HCT116 (cell line): ENCODE measurements around the gene HSD17B12. TPM values are rescaled to one million over a fixed set of nuclear protein-coding genes. Genes with fewer than 3 reads are reported as not detected.

Experiments used
- ATAC-seq: fragments of 200-7000 bp; cut with Tn5 transposase; 2 replicates; pipeline ENCODE4 v1.9.1; 2020; ENCODE audit warnings: mild to moderate bottlenecking, moderate library complexity
- BruUV-seq: library from RNA; stranded (reverse); fragments of 400-500 nt; replicated peaks from 2 replicates; lab custom pipeline; 2021; lab: Mats Ljungman, UMichigan
- CTCF ChIA-PET: fragments of 300-600 bp; sonication (Branson Sonifier 250); formaldehyde crosslinking; loops from one replicate; lab custom pipeline; 2021; ENCODE audit warnings: antibody characterized with exemption; lab: Charles Lee
- POLR2A ChIA-PET: fragments of 300-600, 350-600 bp; sonication (Branson Sonifier 250); formaldehyde crosslinking; loops from one replicate; lab custom pipeline; 2021; ENCODE audit warnings: antibody characterized with exemption; lab: Charles Lee
- RAD21 ChIA-PET, 2 experiments: fragments of 300-600 bp; sonication (Branson Sonifier 250); formaldehyde crosslinking; loops; one replicate each; lab custom pipeline; 2023; ENCODE audit warnings: low total read pairs in 2 of 2; ENCODE audit not compliant: uncharacterized antibody in 2 of 2, unreplicated experiment in 2 of 2, low non-redundant PET in 1 of 2; lab: Charles Lee
- DNase-seq: peaks from one replicate; pipeline ENCODE4 v3.0.0-alpha.2; 2010; ENCODE audit warnings: low read depth, low spot score
- H2AFZ ChIP-seq: fragments of 200-600 bp; shearing (Covaris generic), sonication (generic); 2 replicates; pipeline ENCODE4 v1.6.1; 2017; ENCODE audit warnings: low read depth, mixed run types, mixed read lengths, antibody characterized with exemption, low read length; ENCODE audit not compliant: poor library complexity, severe bottlenecking
- H3K27ac ChIP-seq: 2 replicates; pipeline ENCODE4 v1.5.1; 2012; ENCODE audit warnings: low read depth, low read length
- H3K27me3 ChIP-seq: fragments of 200-600 bp; sonication (generic); 2 replicates; pipeline ENCODE4 v1.6.1; 2016; ENCODE audit warnings: mixed run types, low read length, mixed read lengths; ENCODE audit not compliant: insufficient read depth
- H3K36me3 ChIP-seq, 2 experiments: fragments of 200-500 bp in 1 of 2; fragments of 200-600 bp in 1 of 2; sonication (Bioruptor generic) in 1 of 2; sonication (generic) in 1 of 2; 2 replicates each; pipeline versions ENCODE4 v1.5.1 to v1.6.1; 2014 to 2016; ENCODE audit warnings: low read length in 2 of 2, inconsistent platforms in 1 of 2, mixed read lengths in 1 of 2, mixed run types in 1 of 2; ENCODE audit not compliant: insufficient read depth in 2 of 2, control insufficient read depth in 1 of 2
- H3K4me1 ChIP-seq, 2 experiments: fragments of 200-600 bp in 1 of 2; sonication (generic) in 1 of 2; 2 replicates each; pipeline versions ENCODE4 v1.5.1 to v1.6.1; 2012 to 2017; ENCODE audit warnings: low read length in 2 of 2, inconsistent platforms in 1 of 2, mild to moderate bottlenecking in 1 of 2, mixed read lengths in 1 of 2, mixed run types in 1 of 2, moderate library complexity in 1 of 2; ENCODE audit not compliant: insufficient read depth in 2 of 2, control insufficient read depth in 1 of 2
- H3K4me2 ChIP-seq: fragments of 200-600 bp; sonication (generic); 2 replicates; pipeline ENCODE4 v1.6.1; 2017; ENCODE audit warnings: mixed run types, low read length, mixed read lengths
- H3K4me3 ChIP-seq, 2 experiments: fragments of 200-600 bp in 1 of 2; sonication (generic) in 1 of 2; replicated peaks in 1 of 2; 2 replicates each; pipeline ENCODE4 v1.5.1; 2011 to 2016; ENCODE audit warnings: low read length in 2 of 2, control low read depth in 1 of 2, low read depth in 1 of 2, mild to moderate bottlenecking in 1 of 2, mixed read lengths in 1 of 2, mixed run types in 1 of 2
- H3K79me2 ChIP-seq: fragments of 200-600 bp; sonication (generic); 2 replicates; pipeline ENCODE4 v1.6.1; 2017; ENCODE audit warnings: mild to moderate bottlenecking, mixed run types, low read length, moderate library complexity, mixed read lengths; ENCODE audit not compliant: insufficient read depth
- H3K9ac ChIP-seq: fragments of 200-600 bp; sonication (generic); 2 replicates; pipeline ENCODE4 v1.6.1; 2016; ENCODE audit warnings: low read length, mixed read lengths
- H3K9me2 ChIP-seq: fragments of 200-600 bp; sonication (generic), shearing (Covaris generic); 2 replicates; pipeline ENCODE4 v1.6.1; 2017; ENCODE audit warnings: mixed run types, mild to moderate bottlenecking, moderate library complexity; ENCODE audit not compliant: insufficient read depth
- H3K9me3 ChIP-seq, 2 experiments: fragments of 200-500 bp in 1 of 2; fragments of 200-600 bp in 1 of 2; sonication (Bioruptor generic) in 1 of 2; sonication (generic) in 1 of 2; 2 replicates each; pipeline ENCODE4 v1.6.1; 2014 to 2017; ENCODE audit warnings: low read length in 2 of 2, mixed read lengths in 2 of 2, inconsistent platforms in 1 of 2, low read depth in 1 of 2, mild to moderate bottlenecking in 1 of 2, mixed run types in 1 of 2, moderate library complexity in 1 of 2; ENCODE audit not compliant: control insufficient read depth in 1 of 2, insufficient read depth in 1 of 2
- H4K20me1 ChIP-seq: fragments of 200-600 bp; sonication (generic), shearing (Covaris generic); 2 replicates; pipeline ENCODE4 v1.6.1; 2017; ENCODE audit warnings: mixed run types, mild to moderate bottlenecking, moderate library complexity; ENCODE audit not compliant: insufficient read depth
- CTCF ChIP-seq, 3 experiments: fragments of 200-600 bp in 1 of 3; sonication (generic) in 1 of 3; IDR thresholded peaks in 2 of 3; conservative IDR thresholded peaks in 1 of 3; 2 replicates each; pipeline ENCODE4 v1.5.1; 2012 to 2017; ENCODE audit warnings: low read depth in 2 of 3, low read length in 2 of 3, antibody characterized with exemption in 1 of 3, borderline replicate concordance in 1 of 3, control low read depth in 1 of 3, mild to moderate bottlenecking in 1 of 3, mixed read lengths in 1 of 3, mixed run types in 1 of 3, moderate library complexity in 1 of 3; ENCODE audit not compliant: insufficient read depth in 1 of 3
- ELF1 ChIP-seq: IDR thresholded peaks from 2 replicates; pipeline ENCODE4 v1.6.1; 2012; ENCODE audit warnings: low read depth, borderline replicate concordance
- EZH2 ChIP-seq: fragments of 200-600 bp; sonication (generic); IDR thresholded peaks from 2 replicates; pipeline ENCODE4 v1.6.1; 2017; ENCODE audit warnings: antibody characterized with exemption, mixed run types
- EZH2phosphoT487 ChIP-seq: fragments of 200-600 bp; IDR thresholded peaks from 2 replicates; pipeline ENCODE4 v1.6.1; 2018; ENCODE audit warnings: antibody characterized with exemption, borderline replicate concordance
- FOSL1 ChIP-seq: IDR thresholded peaks from 2 replicates; pipeline ENCODE4 v1.6.1; 2012; ENCODE audit warnings: low read depth
- POLR2A ChIP-seq: IDR thresholded peaks from 2 replicates; pipeline ENCODE4 v1.7.0; 2011; ENCODE audit warnings: borderline replicate concordance; ENCODE audit not compliant: insufficient read depth, insufficient read length; ENCODE audit errors: extremely low read depth
- POLR2AphosphoS5 ChIP-seq: IDR thresholded peaks from 2 replicates; pipeline ENCODE4 v1.6.1; 2011; ENCODE audit warnings: mild to moderate bottlenecking, low read depth, low read length, moderate library complexity
- SIN3A ChIP-seq: IDR thresholded peaks from 2 replicates; pipeline ENCODE4 v1.6.1; 2012; ENCODE audit warnings: low read depth
- YY1 ChIP-seq: IDR thresholded peaks from 2 replicates; pipeline ENCODE4 v1.6.1; 2011; ENCODE audit warnings: low read length, low read depth, moderate library complexity, mild to moderate bottlenecking; ENCODE audit not compliant: insufficient replicate concordance; ENCODE audit errors: extremely low read depth
- intact Hi-C: fragments of 100-400 bp; cut with micrococcal nuclease; formaldehyde crosslinking; loops from 2 replicates; pipeline ENCODE4 v1.10.0; 2022
- total RNA-seq: library from RNA; stranded (reverse); gene quantifications from one replicate; pipeline ENCODE4 v1.2.1, GENCODE V29; 2021; ENCODE audit not compliant: unreplicated experiment
- TF ChIP-seq, protein P1 (sequence below): IDR thresholded peaks from 2 replicates; pipeline ENCODE4 v1.6.1; 2012

HSD17B12 gene
- total RNA-seq, 1 experiment from 2014 or later, result 83.7 TPM

GRCh38 chr11:43699870-43700269, 19.3 kb downstream of the HSD17B12 start:
- H4K20me1 ChIP-seq, result no peaks in the 10 kb centered on the region
- H3K27me3 ChIP-seq, result no peaks in the 10 kb centered on the region
- no peaks in the 10 kb centered on the region for H3K9me2 ChIP-seq
- CTCF ChIA-PET, result no interaction called here
- peaks cover 0 to 4% of the 10 kb centered on the region in 2 experiments; a peak in 1 of 4 replicates for H3K36me3 ChIP-seq
- no peak overlapping the region for H2AFZ ChIP-seq
- H3K9me3 ChIP-seq, result 0 out of 4 replicates have a peak, but pooled peaks cover 0 to 8% of the 10 kb centered on the region in 2 experiments
- TF ChIP-seq YY1 (no peak), POLR2AphosphoS5 (no peak), POLR2A (no peak), ELF1 (no peak), SIN3A (no peak), CTCF (IDR thresholded peaks at IDR 0.05 in 2 of 3, conservative IDR thresholded peaks at IDR 0.05 in 1 of 3; ENCODE audit: borderline replicate concordance in 1 of 3, insufficient read depth in 1 of 3, low read depth in 2 of 3, low read length in 2 of 3) (no peak), EZH2phosphoT487 (no peak), EZH2 (no peak), FOSL1 (no peak)
- TF ChIP-seq, protein P1, sequence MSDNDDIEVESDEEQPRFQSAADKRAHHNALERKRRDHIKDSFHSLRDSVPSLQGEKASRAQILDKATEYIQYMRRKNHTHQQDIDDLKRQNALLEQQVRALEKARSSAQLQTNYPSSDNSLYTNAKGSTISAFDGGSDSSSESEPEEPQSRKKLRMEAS, result no peak
- H3K4me3 ChIP-seq, result no peak overlapping the region
- no TSS peak for BruUV-seq
- H3K27ac ChIP-seq, result no peak overlapping the region
- ATAC-seq (no peak), DNase-seq (no peak)
- H3K4me1 ChIP-seq, result no peaks in the 10 kb centered on the region
- H3K4me2 ChIP-seq, result no peak overlapping the region
- POLR2A ChIA-PET, result no interaction called here
- no peak overlapping the region for H3K9ac ChIP-seq
- peaks cover 73% of the 10 kb centered on the region for H3K79me2 ChIP-seq
- RAD21 ChIA-PET, result no interaction called here
- intact Hi-C loops, result no loop called here
